HCT116 (cell line): Measurements from ENCODE around the gene CSTPP1. TPM values are rescaled to one million over a fixed set of nuclear protein-coding genes. Genes with fewer than 3 reads are reported as not detected.

ENCODE experiments used
- ATAC-seq: fragments of 200-7000 bp; cut with Tn5 transposase; 2 replicates; pipeline ENCODE4 v1.9.1; 2020; ENCODE audit warnings: mild to moderate bottlenecking, moderate library complexity
- BruUV-seq: library from RNA; stranded (reverse); fragments of 400-500 nt; replicated peaks from 2 replicates; lab custom pipeline; 2021; lab: Mats Ljungman, UMichigan
- CTCF ChIA-PET: fragments of 300-600 bp; sonication (Branson Sonifier 250); formaldehyde crosslinking; loops from one replicate; lab custom pipeline; 2021; ENCODE audit warnings: antibody characterized with exemption; lab: Charles Lee
- POLR2A ChIA-PET: fragments of 300-600, 350-600 bp; sonication (Branson Sonifier 250); formaldehyde crosslinking; loops from one replicate; lab custom pipeline; 2021; ENCODE audit warnings: antibody characterized with exemption; lab: Charles Lee
- RAD21 ChIA-PET, 2 experiments: fragments of 300-600 bp; sonication (Branson Sonifier 250); formaldehyde crosslinking; loops; one replicate each; lab custom pipeline; 2023; ENCODE audit warnings: low total read pairs in 2 of 2; ENCODE audit not compliant: uncharacterized antibody in 2 of 2, unreplicated experiment in 2 of 2, low non-redundant PET in 1 of 2; lab: Charles Lee
- DNase-seq: peaks from one replicate; pipeline ENCODE4 v3.0.0-alpha.2; 2010; ENCODE audit warnings: low read depth, low spot score
- H2AFZ ChIP-seq: fragments of 200-600 bp; shearing (Covaris generic), sonication (generic); 2 replicates; pipeline ENCODE4 v1.6.1; 2017; ENCODE audit warnings: low read depth, mixed run types, mixed read lengths, antibody characterized with exemption, low read length; ENCODE audit not compliant: poor library complexity, severe bottlenecking
- H3K27ac ChIP-seq: 2 replicates; pipeline ENCODE4 v1.5.1; 2012; ENCODE audit warnings: low read depth, low read length
- H3K27me3 ChIP-seq: fragments of 200-600 bp; sonication (generic); 2 replicates; pipeline ENCODE4 v1.6.1; 2016; ENCODE audit warnings: mixed run types, low read length, mixed read lengths; ENCODE audit not compliant: insufficient read depth
- H3K36me3 ChIP-seq, 2 experiments: fragments of 200-500 bp in 1 of 2; fragments of 200-600 bp in 1 of 2; sonication (Bioruptor generic) in 1 of 2; sonication (generic) in 1 of 2; 2 replicates each; pipeline versions ENCODE4 v1.5.1 to v1.6.1; 2014 to 2016; ENCODE audit warnings: low read length in 2 of 2, inconsistent platforms in 1 of 2, mixed read lengths in 1 of 2, mixed run types in 1 of 2; ENCODE audit not compliant: insufficient read depth in 2 of 2, control insufficient read depth in 1 of 2
- H3K4me1 ChIP-seq, 2 experiments: fragments of 200-600 bp in 1 of 2; sonication (generic) in 1 of 2; 2 replicates each; pipeline versions ENCODE4 v1.5.1 to v1.6.1; 2012 to 2017; ENCODE audit warnings: low read length in 2 of 2, inconsistent platforms in 1 of 2, mild to moderate bottlenecking in 1 of 2, mixed read lengths in 1 of 2, mixed run types in 1 of 2, moderate library complexity in 1 of 2; ENCODE audit not compliant: insufficient read depth in 2 of 2, control insufficient read depth in 1 of 2
- H3K4me2 ChIP-seq: fragments of 200-600 bp; sonication (generic); 2 replicates; pipeline ENCODE4 v1.6.1; 2017; ENCODE audit warnings: mixed run types, low read length, mixed read lengths
- H3K4me3 ChIP-seq, 2 experiments: fragments of 200-600 bp in 1 of 2; sonication (generic) in 1 of 2; replicated peaks in 1 of 2; 2 replicates each; pipeline ENCODE4 v1.5.1; 2011 to 2016; ENCODE audit warnings: low read length in 2 of 2, control low read depth in 1 of 2, low read depth in 1 of 2, mild to moderate bottlenecking in 1 of 2, mixed read lengths in 1 of 2, mixed run types in 1 of 2
- H3K79me2 ChIP-seq: fragments of 200-600 bp; sonication (generic); 2 replicates; pipeline ENCODE4 v1.6.1; 2017; ENCODE audit warnings: mild to moderate bottlenecking, mixed run types, low read length, moderate library complexity, mixed read lengths; ENCODE audit not compliant: insufficient read depth
- H3K9ac ChIP-seq: fragments of 200-600 bp; sonication (generic); 2 replicates; pipeline ENCODE4 v1.6.1; 2016; ENCODE audit warnings: low read length, mixed read lengths
- H3K9me2 ChIP-seq: fragments of 200-600 bp; sonication (generic), shearing (Covaris generic); 2 replicates; pipeline ENCODE4 v1.6.1; 2017; ENCODE audit warnings: mixed run types, mild to moderate bottlenecking, moderate library complexity; ENCODE audit not compliant: insufficient read depth
- H3K9me3 ChIP-seq, 2 experiments: fragments of 200-500 bp in 1 of 2; fragments of 200-600 bp in 1 of 2; sonication (Bioruptor generic) in 1 of 2; sonication (generic) in 1 of 2; 2 replicates each; pipeline ENCODE4 v1.6.1; 2014 to 2017; ENCODE audit warnings: low read length in 2 of 2, mixed read lengths in 2 of 2, inconsistent platforms in 1 of 2, low read depth in 1 of 2, mild to moderate bottlenecking in 1 of 2, mixed run types in 1 of 2, moderate library complexity in 1 of 2; ENCODE audit not compliant: control insufficient read depth in 1 of 2, insufficient read depth in 1 of 2
- H4K20me1 ChIP-seq: fragments of 200-600 bp; sonication (generic), shearing (Covaris generic); 2 replicates; pipeline ENCODE4 v1.6.1; 2017; ENCODE audit warnings: mixed run types, mild to moderate bottlenecking, moderate library complexity; ENCODE audit not compliant: insufficient read depth
- CBX3 ChIP-seq: IDR thresholded peaks from 2 replicates; pipeline ENCODE4 v1.6.1; 2012; ENCODE audit warnings: low read depth
- EZH2phosphoT487 ChIP-seq: fragments of 200-600 bp; IDR thresholded peaks from 2 replicates; pipeline ENCODE4 v1.6.1; 2018; ENCODE audit warnings: antibody characterized with exemption, borderline replicate concordance
- FOSL1 ChIP-seq: IDR thresholded peaks from 2 replicates; pipeline ENCODE4 v1.6.1; 2012; ENCODE audit warnings: low read depth
- JUND ChIP-seq: IDR thresholded peaks from 2 replicates; pipeline ENCODE4 v1.6.1; 2012
- POLR2A ChIP-seq: IDR thresholded peaks from 2 replicates; pipeline ENCODE4 v1.7.0; 2011; ENCODE audit warnings: borderline replicate concordance; ENCODE audit not compliant: insufficient read depth, insufficient read length; ENCODE audit errors: extremely low read depth
- POLR2AphosphoS5 ChIP-seq: IDR thresholded peaks from 2 replicates; pipeline ENCODE4 v1.6.1; 2011; ENCODE audit warnings: mild to moderate bottlenecking, low read depth, low read length, moderate library complexity
- RAD21 ChIP-seq: IDR thresholded peaks from 2 replicates; pipeline ENCODE4 v1.6.1; 2012; ENCODE audit warnings: low read depth, mild to moderate bottlenecking
- SIN3A ChIP-seq: IDR thresholded peaks from 2 replicates; pipeline ENCODE4 v1.6.1; 2012; ENCODE audit warnings: low read depth
- SP1 ChIP-seq: IDR thresholded peaks from 2 replicates; pipeline ENCODE4 v1.6.1; 2012; ENCODE audit warnings: low read depth
- TCF7L2 ChIP-seq: IDR thresholded peaks from 2 replicates; pipeline ENCODE4 v1.7.0; 2011; ENCODE audit warnings: borderline replicate concordance, inconsistent platforms; ENCODE audit not compliant: insufficient read depth, insufficient read length; ENCODE audit errors: extremely low read depth
- YY1 ChIP-seq: IDR thresholded peaks from 2 replicates; pipeline ENCODE4 v1.6.1; 2011; ENCODE audit warnings: low read length, low read depth, moderate library complexity, mild to moderate bottlenecking; ENCODE audit not compliant: insufficient replicate concordance; ENCODE audit errors: extremely low read depth
- ZFX ChIP-seq: fragments of 450-650 bp; IDR thresholded peaks from 2 replicates; pipeline ENCODE4 v1.6.1; 2017
- intact Hi-C: fragments of 100-400 bp; cut with micrococcal nuclease; formaldehyde crosslinking; loops from 2 replicates; pipeline ENCODE4 v1.10.0; 2022
- total RNA-seq: library from RNA; stranded (reverse); gene quantifications from one replicate; pipeline ENCODE4 v1.2.1, GENCODE V29; 2021; ENCODE audit not compliant: unreplicated experiment
- TF ChIP-seq, protein P1 (sequence below): IDR thresholded peaks from 2 replicates; pipeline ENCODE4 v1.6.1; 2012
- TF ChIP-seq, protein P2 (sequence below): IDR thresholded peaks from 2 replicates; pipeline ENCODE4 v1.6.1; 2012; ENCODE audit warnings: low read depth
- TF ChIP-seq, protein P3 (sequence below), 3 experiments: fragments of 200-600 bp in 1 of 3; sonication (generic) in 1 of 3; IDR thresholded peaks in 2 of 3; conservative IDR thresholded peaks in 1 of 3; 2 replicates each; pipeline ENCODE4 v1.5.1; 2012 to 2017; ENCODE audit warnings: low read depth in 2 of 3, low read length in 2 of 3, antibody characterized with exemption in 1 of 3, borderline replicate concordance in 1 of 3, control low read depth in 1 of 3, mild to moderate bottlenecking in 1 of 3, mixed read lengths in 1 of 3, mixed run types in 1 of 3, moderate library complexity in 1 of 3; ENCODE audit not compliant: insufficient read depth in 1 of 3

The CSTPP1 gene
- total RNA-seq, 1 experiment from 2014 or later: 24.7 TPM

DNA sequence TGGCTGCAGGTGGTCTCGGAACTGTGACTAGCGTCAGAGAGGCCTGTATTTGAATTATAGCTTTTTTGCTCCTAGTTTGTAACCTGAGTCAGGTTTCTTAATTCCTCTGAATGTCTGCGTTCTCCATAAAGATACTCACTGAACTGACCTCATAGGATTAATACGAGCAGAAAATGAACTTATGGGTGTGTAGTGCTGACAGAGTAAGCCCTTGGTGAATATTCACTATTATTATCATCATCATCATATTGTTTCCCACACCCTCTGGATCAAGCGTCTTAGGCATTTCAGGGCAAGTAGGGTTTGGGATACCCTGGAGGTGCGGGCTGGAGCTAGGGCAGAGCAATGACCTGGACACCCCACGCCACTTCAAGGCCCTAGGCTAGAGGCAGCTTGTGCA, 211.1 kb downstream of the CSTPP1 start:
- Histone ChIP-seq H3K27ac (no peak overlapping the region), H3K36me3 (no peaks in the 10 kb centered on the region; a peak in 1 of 4 replicates), H3K9ac (no peak overlapping the region), H3K9me3 (no peaks in the 10 kb centered on the region), H3K27me3 (no peaks in the 10 kb centered on the region), H3K4me2 (no peak overlapping the region), H3K4me1 (no peaks in the 10 kb centered on the region), H3K79me2 (no peaks in the 10 kb centered on the region), H3K9me2 (no peaks in the 10 kb centered on the region), H2AFZ (no peak overlapping the region), H4K20me1 (no peaks in the 10 kb centered on the region), H3K4me3 (no peak overlapping the region)
- CTCF ChIA-PET: no interaction called here
- RAD21 ChIA-PET: no interaction called here
- no peak for TF ChIP-seq EZH2phosphoT487
- TF ChIP-seq, protein P1, sequence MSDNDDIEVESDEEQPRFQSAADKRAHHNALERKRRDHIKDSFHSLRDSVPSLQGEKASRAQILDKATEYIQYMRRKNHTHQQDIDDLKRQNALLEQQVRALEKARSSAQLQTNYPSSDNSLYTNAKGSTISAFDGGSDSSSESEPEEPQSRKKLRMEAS: no peak
- no peak for TF ChIP-seq CBX3
- no peak for TF ChIP-seq FOSL1
- no peak for TF ChIP-seq POLR2A
- intact Hi-C loops: no loop called here
- DNase-seq: no peak
- POLR2A ChIA-PET: no interaction called here
- ATAC-seq: no peak
- no TSS peak for BruUV-seq

DNA sequence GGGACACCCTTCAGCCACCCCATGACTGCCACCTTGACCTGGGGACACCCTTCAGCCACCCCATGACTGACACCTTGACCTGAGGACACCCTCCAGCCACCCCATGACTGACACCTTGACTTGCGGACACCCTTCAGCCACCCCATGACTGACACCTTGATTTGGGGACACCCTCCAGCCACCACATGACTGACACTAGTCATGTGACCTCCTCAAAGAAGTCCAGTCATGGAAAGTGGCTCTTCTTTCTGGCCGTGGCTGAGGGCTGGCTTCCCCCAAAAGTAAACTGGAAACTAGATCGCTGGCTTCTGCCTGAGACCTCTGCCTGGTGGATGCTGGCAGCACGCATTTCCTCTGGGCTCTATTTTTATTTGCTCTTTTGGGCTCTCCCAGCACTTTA, 211.7 kb downstream of the CSTPP1 start:
- Histone ChIP-seq H3K9me3 (no peaks in the 10 kb centered on the region), H3K9ac (no peak overlapping the region), H3K4me2 (no peak overlapping the region), H3K4me3 (no peak overlapping the region), H4K20me1 (no peaks in the 10 kb centered on the region), H3K27ac (no peak overlapping the region), H3K36me3 (no peaks in the 10 kb centered on the region; a peak in 1 of 4 replicates), H3K9me2 (no peaks in the 10 kb centered on the region), H3K4me1 (no peaks in the 10 kb centered on the region), H3K79me2 (no peaks in the 10 kb centered on the region), H2AFZ (no peak overlapping the region), H3K27me3 (no peaks in the 10 kb centered on the region)
- CTCF ChIA-PET: no interaction called here
- TF ChIP-seq, protein P2, sequence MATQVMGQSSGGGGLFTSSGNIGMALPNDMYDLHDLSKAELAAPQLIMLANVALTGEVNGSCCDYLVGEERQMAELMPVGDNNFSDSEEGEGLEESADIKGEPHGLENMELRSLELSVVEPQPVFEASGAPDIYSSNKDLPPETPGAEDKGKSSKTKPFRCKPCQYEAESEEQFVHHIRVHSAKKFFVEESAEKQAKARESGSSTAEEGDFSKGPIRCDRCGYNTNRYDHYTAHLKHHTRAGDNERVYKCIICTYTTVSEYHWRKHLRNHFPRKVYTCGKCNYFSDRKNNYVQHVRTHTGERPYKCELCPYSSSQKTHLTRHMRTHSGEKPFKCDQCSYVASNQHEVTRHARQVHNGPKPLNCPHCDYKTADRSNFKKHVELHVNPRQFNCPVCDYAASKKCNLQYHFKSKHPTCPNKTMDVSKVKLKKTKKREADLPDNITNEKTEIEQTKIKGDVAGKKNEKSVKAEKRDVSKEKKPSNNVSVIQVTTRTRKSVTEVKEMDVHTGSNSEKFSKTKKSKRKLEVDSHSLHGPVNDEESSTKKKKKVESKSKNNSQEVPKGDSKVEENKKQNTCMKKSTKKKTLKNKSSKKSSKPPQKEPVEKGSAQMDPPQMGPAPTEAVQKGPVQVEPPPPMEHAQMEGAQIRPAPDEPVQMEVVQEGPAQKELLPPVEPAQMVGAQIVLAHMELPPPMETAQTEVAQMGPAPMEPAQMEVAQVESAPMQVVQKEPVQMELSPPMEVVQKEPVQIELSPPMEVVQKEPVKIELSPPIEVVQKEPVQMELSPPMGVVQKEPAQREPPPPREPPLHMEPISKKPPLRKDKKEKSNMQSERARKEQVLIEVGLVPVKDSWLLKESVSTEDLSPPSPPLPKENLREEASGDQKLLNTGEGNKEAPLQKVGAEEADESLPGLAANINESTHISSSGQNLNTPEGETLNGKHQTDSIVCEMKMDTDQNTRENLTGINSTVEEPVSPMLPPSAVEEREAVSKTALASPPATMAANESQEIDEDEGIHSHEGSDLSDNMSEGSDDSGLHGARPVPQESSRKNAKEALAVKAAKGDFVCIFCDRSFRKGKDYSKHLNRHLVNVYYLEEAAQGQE: no peak
- TF ChIP-seq CBX3 (no peak), ZFX (no peak), SIN3A (no peak), POLR2A (no peak), RAD21 (no peak), JUND (no peak), TCF7L2 (no peak), SP1 (no peak), YY1 (no peak), POLR2AphosphoS5 (no peak)
- TF ChIP-seq, protein P3, sequence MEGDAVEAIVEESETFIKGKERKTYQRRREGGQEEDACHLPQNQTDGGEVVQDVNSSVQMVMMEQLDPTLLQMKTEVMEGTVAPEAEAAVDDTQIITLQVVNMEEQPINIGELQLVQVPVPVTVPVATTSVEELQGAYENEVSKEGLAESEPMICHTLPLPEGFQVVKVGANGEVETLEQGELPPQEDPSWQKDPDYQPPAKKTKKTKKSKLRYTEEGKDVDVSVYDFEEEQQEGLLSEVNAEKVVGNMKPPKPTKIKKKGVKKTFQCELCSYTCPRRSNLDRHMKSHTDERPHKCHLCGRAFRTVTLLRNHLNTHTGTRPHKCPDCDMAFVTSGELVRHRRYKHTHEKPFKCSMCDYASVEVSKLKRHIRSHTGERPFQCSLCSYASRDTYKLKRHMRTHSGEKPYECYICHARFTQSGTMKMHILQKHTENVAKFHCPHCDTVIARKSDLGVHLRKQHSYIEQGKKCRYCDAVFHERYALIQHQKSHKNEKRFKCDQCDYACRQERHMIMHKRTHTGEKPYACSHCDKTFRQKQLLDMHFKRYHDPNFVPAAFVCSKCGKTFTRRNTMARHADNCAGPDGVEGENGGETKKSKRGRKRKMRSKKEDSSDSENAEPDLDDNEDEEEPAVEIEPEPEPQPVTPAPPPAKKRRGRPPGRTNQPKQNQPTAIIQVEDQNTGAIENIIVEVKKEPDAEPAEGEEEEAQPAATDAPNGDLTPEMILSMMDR (IDR thresholded peaks at IDR 0.05 in 2 of 3, conservative IDR thresholded peaks at IDR 0.05 in 1 of 3; ENCODE audit: borderline replicate concordance in 1 of 3, insufficient read depth in 1 of 3, low read depth in 2 of 3, low read length in 2 of 3): no peak
- POLR2A ChIA-PET: no interaction called here
- no peak for DNase-seq
- intact Hi-C loops: no loop called here
- RAD21 ChIA-PET: no interaction called here
- ATAC-seq: no peak
- no TSS peak for BruUV-seq
